ENCODE results near the gene CRLF1.

GRCh38 chr19:18588611-18589379, 17.8 kb downstream of the CRLF1 start, which contains the start of gene REX1BD:
- TF ChIP-seq CTCF (conservative IDR thresholded peaks at IDR 0.05; ENCODE audit: low read length) (peak; percentile 92), EZH2phosphoT487 (IDR thresholded peaks at IDR 0.05; ENCODE audit: borderline replicate concordance, low read depth, low read length) (no peak)
